Measurements from ENCODE around the gene POTEB.
"Not testable (repeated sequence)": the region's sequence is repeated elsewhere in the genome, so short reads cannot be mapped to it uniquely, and the experiment has no call there.

DNA sequence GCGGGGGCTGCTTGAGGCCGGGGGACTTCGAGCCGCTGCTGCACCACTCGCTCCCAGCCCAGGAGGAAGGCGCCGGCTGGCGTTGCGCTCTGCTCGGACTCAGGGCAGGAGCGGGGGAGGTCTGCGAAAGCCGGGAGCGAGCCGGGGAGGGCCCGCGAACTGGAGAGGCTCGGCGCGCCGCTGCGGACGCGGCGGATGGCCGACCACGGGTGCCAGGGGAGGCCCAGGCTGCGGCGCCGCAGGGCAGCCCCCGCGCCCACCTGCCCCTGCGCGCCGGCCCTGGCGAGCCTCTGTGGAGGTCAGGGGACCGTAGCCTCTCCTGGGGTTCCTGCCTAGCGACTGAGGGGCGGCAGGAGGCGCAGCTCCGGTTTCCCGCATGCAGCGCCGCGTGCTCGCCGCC, 12.0 kb upstream of the POTEB start:
- not testable (repeated sequence) for TF ChIP-seq POLR2AphosphoS5 (IDR thresholded peaks at IDR 0.05; ENCODE audit: borderline replicate concordance, low read depth, low read length); EZH2 (IDR thresholded peaks at IDR 0.05); FOXP2 (optimal IDR thresholded peaks at IDR 0.05; ENCODE audit: control extremely low read depth, extremely low read length, insufficient read depth)

Data from SK-N-MC (cell line).